ENCODE data around the gene SPRY1. TPM values are rescaled to one million over a fixed set of nuclear protein-coding genes. Genes with fewer than 3 reads are reported as not detected.
A peak's percentile ranks its signal among the peaks of the same experiment; 100 is the strongest.

Gene SPRY1
- total RNA-seq, 2 donors from 2014 or later: 67.5 to 90.2 TPM

GRCh38 chr4:123397144-123398065 is 810 bp downstream of the SPRY1 start:
- intact Hi-C loops (cut with DNase I): loop anchor here (5.0 to 10.0 kb wide), 5 partner anchors 150 to 715 kb away; no protein-coding TSS in a partner anchor
- TF ChIP-seq, protein P1, sequence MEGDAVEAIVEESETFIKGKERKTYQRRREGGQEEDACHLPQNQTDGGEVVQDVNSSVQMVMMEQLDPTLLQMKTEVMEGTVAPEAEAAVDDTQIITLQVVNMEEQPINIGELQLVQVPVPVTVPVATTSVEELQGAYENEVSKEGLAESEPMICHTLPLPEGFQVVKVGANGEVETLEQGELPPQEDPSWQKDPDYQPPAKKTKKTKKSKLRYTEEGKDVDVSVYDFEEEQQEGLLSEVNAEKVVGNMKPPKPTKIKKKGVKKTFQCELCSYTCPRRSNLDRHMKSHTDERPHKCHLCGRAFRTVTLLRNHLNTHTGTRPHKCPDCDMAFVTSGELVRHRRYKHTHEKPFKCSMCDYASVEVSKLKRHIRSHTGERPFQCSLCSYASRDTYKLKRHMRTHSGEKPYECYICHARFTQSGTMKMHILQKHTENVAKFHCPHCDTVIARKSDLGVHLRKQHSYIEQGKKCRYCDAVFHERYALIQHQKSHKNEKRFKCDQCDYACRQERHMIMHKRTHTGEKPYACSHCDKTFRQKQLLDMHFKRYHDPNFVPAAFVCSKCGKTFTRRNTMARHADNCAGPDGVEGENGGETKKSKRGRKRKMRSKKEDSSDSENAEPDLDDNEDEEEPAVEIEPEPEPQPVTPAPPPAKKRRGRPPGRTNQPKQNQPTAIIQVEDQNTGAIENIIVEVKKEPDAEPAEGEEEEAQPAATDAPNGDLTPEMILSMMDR (IDR thresholded peaks at IDR 0.05): no peak
- TF ChIP-seq POLR2A (IDR thresholded peaks at IDR 0.05): peak; percentile 10
- Histone ChIP-seq H3K27me3 (replicated peaks; ENCODE audit: insufficient read depth) (no peaks in the 10 kb centered on the region), H3K36me3 (no peaks in the 10 kb centered on the region), H3K4me3 (peak overlapping the region; percentile 74), H3K4me1 (replicated peaks) (no peaks in the 10 kb centered on the region), H3K27ac (peak overlapping the region; percentile 83 to 89), H3K9me3 (no peaks in the 10 kb centered on the region)
- WGBS: under 1% methylated on average over 85 of the region's 85 CpGs
- peak; percentile 46 for DNase-seq (ENCODE audit: low spot score)

DNA sequence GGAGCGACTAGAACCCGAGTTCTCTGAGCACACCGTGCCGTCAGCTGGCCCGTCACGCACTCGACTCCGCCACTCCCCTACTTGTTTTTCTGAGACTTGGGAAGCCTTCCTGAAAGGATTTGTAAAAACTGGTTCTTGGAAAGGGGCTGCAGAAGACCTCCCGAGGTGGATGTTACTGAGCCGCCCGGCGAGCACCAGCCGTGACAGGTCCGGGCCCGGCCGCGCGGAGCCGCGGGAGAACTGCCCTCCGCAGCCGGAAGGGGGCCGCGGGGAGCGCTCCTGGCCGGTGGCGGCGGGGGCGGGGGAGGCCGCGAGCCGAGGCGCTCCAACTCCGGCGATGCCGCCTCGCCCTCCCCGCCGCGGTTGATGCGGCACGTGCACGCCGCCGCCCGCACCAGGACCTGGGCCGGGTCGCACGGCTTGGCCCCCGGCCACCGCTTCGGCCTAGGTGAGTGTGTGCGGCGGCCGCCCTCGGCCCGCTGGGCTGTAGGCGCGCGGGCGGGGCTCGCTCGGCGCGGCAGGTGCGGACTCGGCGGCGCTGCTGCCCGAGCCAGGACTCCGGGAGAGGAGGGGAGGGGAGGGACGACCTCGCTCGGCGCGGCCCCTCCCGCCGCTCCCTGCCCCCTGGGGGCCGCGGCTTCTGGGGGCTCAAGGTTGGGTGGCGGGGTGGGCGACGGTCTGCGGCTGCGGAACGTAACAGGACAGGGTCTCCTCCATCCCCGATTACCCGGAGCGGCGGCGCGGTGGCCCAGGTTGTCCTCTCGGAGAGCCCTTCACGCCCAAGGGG is 1.7 kb downstream of the SPRY1 start:
- Histone ChIP-seq H3K27ac (peak overlapping the region; percentile 83 to 89), H3K36me3 (peaks cover 0 to 3% of the 10 kb centered on the region in 2 donors), H3K4me3 (peak overlapping the region; percentile 74), H3K9me3 (no peaks in the 10 kb centered on the region), H3K4me1 (replicated peaks) (no peaks in the 10 kb centered on the region), H3K27me3 (replicated peaks; ENCODE audit: insufficient read depth) (no peaks in the 10 kb centered on the region)
- DNase-seq (ENCODE audit: low spot score): peak; percentile 55
- intact Hi-C loops (cut with DNase I): loop anchor here (5.0 to 10.0 kb wide), 5 partner anchors 151 to 714 kb away; no protein-coding TSS in a partner anchor
- TF ChIP-seq POLR2A (IDR thresholded peaks at IDR 0.05) (no peak), POLR2AphosphoS5 (IDR thresholded peaks at IDR 0.05) (no peak)
- TF ChIP-seq, protein P1 (IDR thresholded peaks at IDR 0.05): peak in 2 of 4 experiments; percentile 61 to 67
- under 1% methylated on average over 65 of the region's 94 CpGs for WGBS

DNA sequence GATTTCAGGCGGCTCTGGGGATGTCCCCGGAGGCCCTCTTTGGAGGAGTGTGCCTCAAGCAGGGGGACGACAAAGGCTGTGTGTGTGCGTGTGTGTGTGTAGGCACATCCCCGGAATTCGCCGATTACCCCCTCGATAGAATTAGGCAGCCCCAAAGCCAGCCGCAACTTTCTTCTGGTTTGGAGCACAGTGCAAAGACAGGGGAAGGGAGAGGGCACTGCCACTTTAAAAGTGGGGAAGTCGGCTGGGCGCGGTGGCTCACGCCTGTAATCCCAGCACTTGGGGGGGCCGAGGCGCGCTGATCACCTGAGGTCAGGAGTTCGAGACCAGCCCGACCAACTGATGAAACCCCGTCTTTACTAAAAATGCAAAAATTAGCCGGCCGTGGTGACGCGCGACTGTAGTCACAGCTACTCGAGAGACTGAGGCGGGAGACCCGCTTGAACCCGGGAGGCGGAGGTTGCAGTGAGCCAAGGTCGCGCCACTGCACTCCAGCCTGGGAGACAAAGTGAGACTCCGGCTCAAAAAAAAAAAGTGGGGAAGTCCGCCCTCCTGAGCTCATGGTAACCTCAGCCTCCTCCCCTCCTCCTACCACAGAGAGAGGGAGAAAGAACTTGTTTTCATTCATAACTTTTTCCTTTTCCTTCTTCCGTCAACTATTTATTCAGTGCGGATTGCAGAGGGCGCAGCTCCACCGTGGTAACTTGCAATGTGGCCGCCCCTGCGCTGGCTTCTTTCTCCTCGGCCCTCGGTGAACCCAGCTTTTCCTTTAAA is 2.4 kb downstream of the SPRY1 start:
- peak overlapping the region; percentile 83 to 89 for H3K27ac ChIP-seq
- intact Hi-C loops (cut with DNase I): loop anchor here (5.0 to 10.0 kb wide), 5 partner anchors 152 to 713 kb away; no protein-coding TSS in a partner anchor
- under 1% methylated on average over 41 of the region's 41 CpGs for WGBS
- no peaks in the 10 kb centered on the region for H3K27me3 ChIP-seq (replicated peaks; ENCODE audit: insufficient read depth)
- peak; percentile 66 for DNase-seq (ENCODE audit: low spot score)
- no peaks in the 10 kb centered on the region for H3K4me1 ChIP-seq (replicated peaks)
- H3K36me3 ChIP-seq: peaks cover 0 to 3% of the 10 kb centered on the region in 2 donors
- TF ChIP-seq, protein P1 (IDR thresholded peaks at IDR 0.05): peak in 2 of 4 experiments; percentile 10 to 19
- TF ChIP-seq POLR2A (IDR thresholded peaks at IDR 0.05): peak; percentile 40
- TF ChIP-seq POLR2AphosphoS5 (IDR thresholded peaks at IDR 0.05): peak; percentile 52
- peak overlapping the region; percentile 74 for H3K4me3 ChIP-seq
- H3K9me3 ChIP-seq: no peaks in the 10 kb centered on the region

GRCh38 chr4:123399627-123400358 is 3.2 kb downstream of the SPRY1 start:
- TF ChIP-seq, protein P1 (IDR thresholded peaks at IDR 0.05): peak in 1 of 4 experiments; percentile 0
- peak; percentile 2 for TF ChIP-seq POLR2AphosphoS5 (IDR thresholded peaks at IDR 0.05)
- peak; percentile 15 for TF ChIP-seq POLR2A (IDR thresholded peaks at IDR 0.05)
- intact Hi-C loops (cut with DNase I): loop anchor here (5.0 to 10.0 kb wide), 6 partner anchors 152 to 865 kb away; no protein-coding TSS in a partner anchor
- DNase-seq (ENCODE audit: low spot score): peak; percentile 23
- H3K27me3 ChIP-seq (replicated peaks; ENCODE audit: insufficient read depth): no peaks in the 10 kb centered on the region
- 7% methylated on average over 22 of the region's 22 CpGs for WGBS
- H3K9me3 ChIP-seq: no peaks in the 10 kb centered on the region
- H3K36me3 ChIP-seq: peaks cover 0 to 3% of the 10 kb centered on the region in 2 donors
- peak overlapping the region; percentile 74 for H3K4me3 ChIP-seq
- H3K27ac ChIP-seq: peak overlapping the region; percentile 83 to 89
- H3K4me1 ChIP-seq (replicated peaks): no peaks in the 10 kb centered on the region
